ENCODE results near the gene ATL1. TPM values are rescaled to one million over a fixed set of nuclear protein-coding genes. Genes with fewer than 3 reads are reported as not detected.

ATL1 gene
- total and polyA plus RNA-seq, 7 experiments from 2014 or later = 1.4 to 4.2 (median 3.8) TPM

GRCh38 chr14:50560931-50561285 lies 963 bp downstream of the ATL1 start:
- H3K27me3 Mint-ChIP-seq = peaks cover 41 to 68% (median 46%) of the 10 kb centered on the region in 5 donors
- intact Hi-C loops (cut with micrococcal nuclease) = no loop called here

GRCh38 chr14:50562841-50563240 lies 2.9 kb downstream of the ATL1 start:
- Histone ChIP-seq H3K36me3 (ENCODE audit: control insufficient read depth in 2 of 3, insufficient read depth in 3 of 3, low read length in 3 of 3) (no peaks in the 10 kb centered on the region), H3K4me3 (ENCODE audit: low read length) (no peak overlapping the region), H3K4me1 (ENCODE audit: control insufficient read depth in 2 of 2, insufficient read depth in 2 of 2, low read length in 2 of 2) (peaks cover 3 to 5% of the 10 kb centered on the region in 2 donors), H3K27me3 (ENCODE audit: control insufficient read depth in 2 of 2, insufficient read depth in 2 of 2, low read length in 2 of 2) (peaks cover 11 to 18% of the 10 kb centered on the region in 2 donors), H3K9me3 (ENCODE audit: control insufficient read depth in 2 of 3, low read length in 3 of 3) (no peaks in the 10 kb centered on the region), H3K27ac (ENCODE audit: low read depth, low read length) (no peak overlapping the region)
- peaks cover 0 to 10% (median 0%) of the 10 kb centered on the region in 11 donors for H3K9me3 Mint-ChIP-seq
- H3K27ac Mint-ChIP-seq = no peak overlapping the region
- POLR2A ChIA-PET = no interaction called here
- peaks cover 6 to 20% (median 12%) of the 10 kb centered on the region in 7 donors for H3K4me1 Mint-ChIP-seq
- ATAC-seq (no peak), DNase-seq (no peak)
- peaks cover 23 to 54% (median 29%) of the 10 kb centered on the region in 5 donors for H3K27me3 Mint-ChIP-seq
- no peak overlapping the region for H3K4me3 Mint-ChIP-seq
- intact Hi-C loops (cut with micrococcal nuclease) = no loop called here
- CTCF ChIA-PET = interaction anchor here (0.6 kb wide), 1 partner anchor 214 kb away, joined by 3 read pairs; no protein-coding TSS in a partner anchor
- H3K36me3 Mint-ChIP-seq = peaks cover 0 to 6% (median 2%) of the 10 kb centered on the region in 5 donors

More at GRCh38 chr14:50560931-50561285, 963 bp downstream of the ATL1 start:
- Mint-ChIP-seq H3K4me1 (peaks cover 6 to 20% (median 12%) of the 10 kb centered on the region in 7 donors), H3K4me3 (peak overlapping the region; percentile 73 to 89 (median 82)), H3K27ac (no peak overlapping the region), H3K9me3 (peaks cover 0 to 5% (median 0%) of the 10 kb centered on the region in 11 donors), H3K36me3 (peaks cover 0 to 3% (median 0%) of the 10 kb centered on the region in 5 donors)
- Histone ChIP-seq H3K27ac (ENCODE audit: low read depth, low read length) (no peak overlapping the region), H3K4me1 (ENCODE audit: control insufficient read depth in 2 of 2, insufficient read depth in 2 of 2, low read length in 2 of 2) (peaks cover 3 to 5% of the 10 kb centered on the region in 2 donors), H3K36me3 (ENCODE audit: control insufficient read depth in 2 of 3, insufficient read depth in 3 of 3, low read length in 3 of 3) (no peaks in the 10 kb centered on the region), H3K4me3 (ENCODE audit: low read length) (peak overlapping the region; percentile 63), H3K27me3 (ENCODE audit: control insufficient read depth in 2 of 2, insufficient read depth in 2 of 2, low read length in 2 of 2) (peaks cover 11 to 25% of the 10 kb centered on the region in 2 donors), H3K9me3 (ENCODE audit: control insufficient read depth in 2 of 3, low read length in 3 of 3) (no peaks in the 10 kb centered on the region)
- ChIA-PET POLR2A (interaction anchor here (0.6 kb wide), 1 partner anchor 337 kb away, joined by 4 read pairs; no protein-coding TSS in a partner anchor), CTCF (no interaction called here)
- DNase-seq (peak in 7 of 9 donors; percentile 5 to 65 (median 12)), ATAC-seq (peak; percentile 66)

GRCh38 chr14:50569714-50570274 lies 9.8 kb downstream of the ATL1 start:
- Mint-ChIP-seq H3K9me3 (peaks cover 5 to 48% (median 25%) of the 10 kb centered on the region in 11 donors), H3K4me3 (no peak overlapping the region), H3K4me1 (no peaks in the 10 kb centered on the region), H3K27me3 (peaks cover 0 to 8% (median 0%) of the 10 kb centered on the region in 5 donors), H3K27ac (no peak overlapping the region), H3K36me3 (peaks cover 5 to 38% (median 30%) of the 10 kb centered on the region in 5 donors)
- POLR2A ChIA-PET = no interaction called here
- no peak overlapping the region for H3K4me3 ChIP-seq (ENCODE audit: low read length)
- peaks cover 0 to 18% (median 0%) of the 10 kb centered on the region in 3 experiments for H3K9me3 ChIP-seq (ENCODE audit: control insufficient read depth in 2 of 3, low read length in 3 of 3)
- no peak for ATAC-seq
- H3K27ac ChIP-seq (ENCODE audit: low read depth, low read length) = no peak overlapping the region
- intact Hi-C loops (cut with micrococcal nuclease) = no loop called here
- DNase-seq = no peak
- CTCF ChIA-PET = no interaction called here
- H3K36me3 ChIP-seq (ENCODE audit: control insufficient read depth in 2 of 3, insufficient read depth in 3 of 3, low read length in 3 of 3) = no peaks in the 10 kb centered on the region
- H3K4me1 ChIP-seq (ENCODE audit: control insufficient read depth in 2 of 2, insufficient read depth in 2 of 2, low read length in 2 of 2) = no peaks in the 10 kb centered on the region
- no peaks in the 10 kb centered on the region for H3K27me3 ChIP-seq (ENCODE audit: control insufficient read depth in 2 of 2, insufficient read depth in 2 of 2, low read length in 2 of 2)

- H3K27me3 ChIP-seq (ENCODE audit: control insufficient read depth in 2 of 2, insufficient read depth in 2 of 2, low read length in 2 of 2) = no peaks in the 10 kb centered on the region
- H3K4me1 Mint-ChIP-seq = no peaks in the 10 kb centered on the region
- ATAC-seq (no peak), DNase-seq (no peak)
- no peaks in the 10 kb centered on the region for H3K36me3 ChIP-seq (ENCODE audit: control insufficient read depth in 2 of 3, insufficient read depth in 3 of 3, low read length in 3 of 3)
- ChIA-PET POLR2A (no interaction called here), CTCF (no interaction called here)
- H3K4me3 Mint-ChIP-seq = no peak overlapping the region
- no peaks in the 10 kb centered on the region for H3K4me1 ChIP-seq (ENCODE audit: control insufficient read depth in 2 of 2, insufficient read depth in 2 of 2, low read length in 2 of 2)
- H3K4me3 ChIP-seq (ENCODE audit: low read length) = no peak overlapping the region
- peaks cover 0 to 11% (median 0%) of the 10 kb centered on the region in 5 donors for H3K27me3 Mint-ChIP-seq
- peaks cover 5 to 36% (median 24%) of the 10 kb centered on the region in 11 donors for H3K9me3 Mint-ChIP-seq
- H3K27ac Mint-ChIP-seq = no peak overlapping the region
- H3K36me3 Mint-ChIP-seq = peaks cover 5 to 28% (median 20%) of the 10 kb centered on the region in 5 donors
- H3K27ac ChIP-seq (ENCODE audit: low read depth, low read length) = no peak overlapping the region
- intact Hi-C loops (cut with micrococcal nuclease) = no loop called here
- peaks cover 0 to 17% (median 0%) of the 10 kb centered on the region in 3 experiments for H3K9me3 ChIP-seq (ENCODE audit: control insufficient read depth in 2 of 3, low read length in 3 of 3)
These were observed 13.9 kb downstream of the ATL1 start for GRCh38 chr14:50573862-50574261.

GRCh38 chr14:50575769-50576168 lies 15.8 kb downstream of the ATL1 start:
- POLR2A ChIA-PET = no interaction called here
- Histone ChIP-seq H3K9me3 (ENCODE audit: control insufficient read depth in 2 of 3, low read length in 3 of 3) (peaks cover 0 to 2% (median 0%) of the 10 kb centered on the region in 3 experiments), H3K36me3 (ENCODE audit: control insufficient read depth in 2 of 3, insufficient read depth in 3 of 3, low read length in 3 of 3) (no peaks in the 10 kb centered on the region), H3K4me1 (ENCODE audit: control insufficient read depth in 2 of 2, insufficient read depth in 2 of 2, low read length in 2 of 2) (no peaks in the 10 kb centered on the region), H3K4me3 (ENCODE audit: low read length) (no peak overlapping the region), H3K27me3 (ENCODE audit: control insufficient read depth in 2 of 2, insufficient read depth in 2 of 2, low read length in 2 of 2) (no peaks in the 10 kb centered on the region), H3K27ac (ENCODE audit: low read depth, low read length) (no peak overlapping the region)
- Mint-ChIP-seq H3K9me3 (peaks cover under 1 to 19% (median 12%) of the 10 kb centered on the region in 11 donors), H3K27ac (no peak overlapping the region), H3K4me3 (no peak overlapping the region), H3K27me3 (peaks cover 0 to 19% (median 0%) of the 10 kb centered on the region in 5 donors), H3K36me3 (peaks cover 0 to 16% (median 12%) of the 10 kb centered on the region in 5 donors), H3K4me1 (no peaks in the 10 kb centered on the region)
- intact Hi-C loops (cut with micrococcal nuclease) = no loop called here
- DNase-seq (no peak), ATAC-seq (no peak)
- CTCF ChIA-PET = interaction anchor here (0.6 kb wide), 1 partner anchor 12 kb away, joined by 3 read pairs; no protein-coding TSS in a partner anchor

- peaks cover 0 to 3% (median 0%) of the 10 kb centered on the region in 5 donors for H3K36me3 Mint-ChIP-seq
- no peaks in the 10 kb centered on the region for H3K4me1 Mint-ChIP-seq
- Histone ChIP-seq H3K4me1 (ENCODE audit: control insufficient read depth in 2 of 2, insufficient read depth in 2 of 2, low read length in 2 of 2) (no peaks in the 10 kb centered on the region), H3K27ac (ENCODE audit: low read depth, low read length) (no peak overlapping the region), H3K9me3 (ENCODE audit: control insufficient read depth in 2 of 3, low read length in 3 of 3) (no peaks in the 10 kb centered on the region), H3K4me3 (ENCODE audit: low read length) (no peak overlapping the region), H3K36me3 (ENCODE audit: control insufficient read depth in 2 of 3, insufficient read depth in 3 of 3, low read length in 3 of 3) (no peaks in the 10 kb centered on the region), H3K27me3 (ENCODE audit: control insufficient read depth in 2 of 2, insufficient read depth in 2 of 2, low read length in 2 of 2) (no peaks in the 10 kb centered on the region)
- no peak for ATAC-seq
- ChIA-PET POLR2A (no interaction called here), CTCF (no interaction called here)
- H3K4me3 Mint-ChIP-seq = no peak overlapping the region
- DNase-seq = no peak
- intact Hi-C loops (cut with micrococcal nuclease) = no loop called here
- H3K27ac Mint-ChIP-seq = no peak overlapping the region
- H3K9me3 Mint-ChIP-seq = peaks cover 0 to under 1% (median 0%) of the 10 kb centered on the region in 11 donors
- peaks cover 0 to 20% (median 0%) of the 10 kb centered on the region in 5 donors for H3K27me3 Mint-ChIP-seq
These were observed 18.0 kb downstream of the ATL1 start for GRCh38 chr14:50577982-50578381.

GRCh38 chr14:50578433-50578832 lies 18.5 kb downstream of the ATL1 start:
- no peaks in the 10 kb centered on the region for H3K9me3 Mint-ChIP-seq
- H3K4me1 Mint-ChIP-seq = no peaks in the 10 kb centered on the region
- H3K27me3 Mint-ChIP-seq = peaks cover 0 to 20% (median 0%) of the 10 kb centered on the region in 5 donors
- H3K4me1 ChIP-seq (ENCODE audit: control insufficient read depth in 2 of 2, insufficient read depth in 2 of 2, low read length in 2 of 2) = no peaks in the 10 kb centered on the region
- ChIA-PET POLR2A (no interaction called here), CTCF (interaction anchor here (0.9 kb wide), 1 partner anchor 19 kb away, joined by 3 read pairs; no protein-coding TSS in a partner anchor)
- H3K27me3 ChIP-seq (ENCODE audit: control insufficient read depth in 2 of 2, insufficient read depth in 2 of 2, low read length in 2 of 2) = no peaks in the 10 kb centered on the region
- no peaks in the 10 kb centered on the region for H3K36me3 ChIP-seq (ENCODE audit: control insufficient read depth in 2 of 3, insufficient read depth in 3 of 3, low read length in 3 of 3)
- H3K9me3 ChIP-seq (ENCODE audit: control insufficient read depth in 2 of 3, low read length in 3 of 3) = no peaks in the 10 kb centered on the region
- H3K27ac Mint-ChIP-seq = no peak overlapping the region
- DNase-seq = no peak
- H3K36me3 Mint-ChIP-seq = peaks cover 0 to 3% (median 0%) of the 10 kb centered on the region in 5 donors
- no peak overlapping the region for H3K27ac ChIP-seq (ENCODE audit: low read depth, low read length)
- H3K4me3 ChIP-seq (ENCODE audit: low read length) = no peak overlapping the region
- intact Hi-C loops (cut with micrococcal nuclease) = no loop called here
- H3K4me3 Mint-ChIP-seq = no peak overlapping the region
- no peak for ATAC-seq

All from naive thymus-derived CD4-positive, alpha-beta T cell (primary cell).